KBM-7 (cell line): Measurements from ENCODE around the gene CLMP.

Experiments
- DNase-seq: peaks from one replicate; pipeline ENCODE4 v3.0.0-alpha.2; 2015
- in situ Hi-C: fragments of 300-500 bp; cut with MboI; formaldehyde crosslinking; loops from 2 replicates; pipeline ENCODE4 v1.14.3; 2020; ENCODE audit warnings: low sequenced_read_pairs, low pct_unique_long_range_greater_than_20kb, mixed read lengths

Gene CLMP

GRCh38 chr11:123195188-123196059, at the start of gene CLMP:
Gene CLMP (minus strand): TSS chr11:123195248. CDS start chr11:123194940, 308 bp downstream.
- in situ Hi-C loops: no loop called here
- no peak for DNase-seq

- in situ Hi-C loops: no loop called here
- no peak for DNase-seq
Observed at GRCh38 chr11:123241874-123242543, 47.0 kb upstream of the CLMP start.

- in situ Hi-C loops: no loop called here
- no peak for DNase-seq
Observed at GRCh38 chr11:123241294-123241693, 46.2 kb upstream of the CLMP start.

GRCh38 chr11:123239191-123240150, 44.4 kb upstream of the CLMP start:
- in situ Hi-C loops: no loop called here
- no peak for DNase-seq

GRCh38 chr11:123238297-123238696, 43.2 kb upstream of the CLMP start:
- no peak for DNase-seq
- in situ Hi-C loops: no loop called here

GRCh38 chr11:123236879-123237278, 41.8 kb upstream of the CLMP start:
- DNase-seq: no peak
- in situ Hi-C loops: no loop called here

- in situ Hi-C loops: no loop called here
- no peak for DNase-seq
Observed at GRCh38 chr11:123235656-123236261, 40.7 kb upstream of the CLMP start.

GRCh38 chr11:123235117-123235655, 40.1 kb upstream of the CLMP start:
- in situ Hi-C loops: no loop called here
- peak; percentile 24 for DNase-seq

- in situ Hi-C loops: no loop called here
Observed at GRCh38 chr11:123233975-123234334, 38.9 kb upstream of the CLMP start.

GRCh38 chr11:123233280-123233974, 38.4 kb upstream of the CLMP start:
- no peak for DNase-seq

More at GRCh38 chr11:123233975-123234334, 38.9 kb upstream of the CLMP start:
- DNase-seq: no peak

GRCh38 chr11:123231777-123232176, 36.7 kb upstream of the CLMP start:
- no peak for DNase-seq
- in situ Hi-C loops: no loop called here

More at GRCh38 chr11:123233280-123233974, 38.4 kb upstream of the CLMP start:
- in situ Hi-C loops: no loop called here

- DNase-seq: no peak
- in situ Hi-C loops: no loop called here
Observed at GRCh38 chr11:123231256-123231655, 36.2 kb upstream of the CLMP start.

- no peak for DNase-seq
Observed at GRCh38 chr11:123230346-123230745, 35.3 kb upstream of the CLMP start.

GRCh38 chr11:123228496-123229163, 33.6 kb upstream of the CLMP start:
- DNase-seq: no peak
- in situ Hi-C loops: no loop called here

More at GRCh38 chr11:123230346-123230745, 35.3 kb upstream of the CLMP start:
- in situ Hi-C loops: no loop called here

GRCh38 chr11:123227763-123228495, 32.9 kb upstream of the CLMP start:
- in situ Hi-C loops: no loop called here
- DNase-seq: no peak

GRCh38 chr11:123221584-123221983, 26.5 kb upstream of the CLMP start:
- in situ Hi-C loops: no loop called here
- DNase-seq: no peak

- in situ Hi-C loops: no loop called here
- DNase-seq: no peak
Observed at GRCh38 chr11:123221096-123221561, 26.1 kb upstream of the CLMP start.
